Activated CD4-positive, alpha-beta memory T cell treated with anti-CD3 and anti-CD28 coated beads for 36 hours (primary cell): Measurements from ENCODE around the gene DEPDC1. TPM values are rescaled to one million over a fixed set of nuclear protein-coding genes. Genes with fewer than 3 reads are reported as not detected.
"Not testable (repeated sequence)": the region's sequence is repeated elsewhere in the genome, so short reads cannot be mapped to it uniquely, and the experiment has no call there.

Source experiments
- CTCF ChIA-PET: fragments of 350-600 bp; sonication (Branson Sonifier 250); formaldehyde crosslinking; loops from one replicate; lab custom pipeline; 2021; ENCODE audit warnings: antibody characterized with exemption, inconsistent platforms; lab: Charles Lee
- POLR2A ChIA-PET: fragments of 350-600 bp; sonication (Branson Sonifier 250); formaldehyde crosslinking; loops from one replicate; lab custom pipeline; 2021; ENCODE audit warnings: antibody characterized with exemption; lab: Charles Lee
- DNase-seq: peaks from one replicate; pipeline ENCODE4 v3.0.0-alpha.2; 2020
- H3K27ac Mint-ChIP-seq: one replicate; pipeline ENCODE4 v1.8.0; 2021; ENCODE audit warnings: mixed read lengths
- H3K27me3 Mint-ChIP-seq: one replicate; pipeline ENCODE4 v1.8.0; 2021; ENCODE audit warnings: mixed read lengths
- H3K36me3 Mint-ChIP-seq: one replicate; pipeline ENCODE4 v1.8.0; 2021; ENCODE audit warnings: mixed read lengths
- H3K4me1 Mint-ChIP-seq: one replicate; pipeline ENCODE4 v1.8.0; 2021; ENCODE audit warnings: low read depth, mixed read lengths
- H3K4me3 Mint-ChIP-seq: one replicate; pipeline ENCODE4 v1.8.0; 2021; ENCODE audit warnings: mild to moderate bottlenecking, mixed read lengths
- H3K9me3 Mint-ChIP-seq: one replicate; pipeline ENCODE4 v1.8.0; 2021; ENCODE audit warnings: mixed read lengths
- intact Hi-C: fragments of 100-400 bp; cut with micrococcal nuclease; formaldehyde crosslinking; loops from one replicate; pipeline ENCODE4 v1.15.1; 2023
- total RNA-seq, 2 experiments: library from RNA; stranded (reverse); gene quantifications; one replicate each; pipeline ENCODE4 v1.2.3, GENCODE V29; 2021

DEPDC1 gene
- total RNA-seq, 2 experiments from 2014 or later: 24.1 to 26.2 TPM

DNA sequence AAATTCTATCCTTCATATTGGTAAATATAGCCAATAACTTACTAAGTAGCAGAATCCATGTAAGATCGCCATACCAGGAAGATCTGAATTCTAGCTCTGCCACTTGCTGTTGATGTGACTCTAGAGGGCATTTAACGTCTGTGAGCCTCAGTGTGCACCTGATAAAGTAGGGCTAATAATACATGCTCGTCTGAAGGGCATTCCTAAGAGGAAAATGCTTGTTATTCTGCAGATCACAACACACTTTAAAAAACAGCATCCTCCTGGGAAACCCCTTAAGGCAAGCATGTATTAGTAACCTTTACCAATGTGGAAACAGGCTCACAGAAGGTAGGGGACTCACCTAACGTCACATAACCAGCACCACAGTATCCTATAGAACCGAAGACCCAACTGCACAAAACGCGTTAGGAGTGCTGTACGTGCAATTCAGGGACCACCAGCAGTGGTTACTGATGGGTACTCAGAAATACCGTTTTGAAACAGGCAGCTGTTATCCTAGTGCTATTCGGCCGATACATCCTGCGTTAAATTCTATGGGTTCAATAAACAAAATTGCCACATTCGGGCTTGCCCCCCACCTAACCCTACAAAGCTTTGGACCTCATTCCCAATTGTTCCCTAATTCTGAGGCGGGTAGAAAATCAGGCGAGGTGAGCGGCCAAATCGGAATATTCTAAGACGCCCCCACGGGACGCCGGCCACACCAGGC, 758 bp downstream of the DEPDC1 start:
- no peaks in the 10 kb centered on the region for H3K9me3 Mint-ChIP-seq
- intact Hi-C loops: loop anchor here (10.0 kb wide), 1 partner anchor 1859 kb away; the partner anchor contains the start of gene ANKRD13C
- POLR2A ChIA-PET: interaction anchor here (0.8 kb wide), 1 partner anchor 10 kb away, joined by 3 read pairs; no protein-coding TSS in a partner anchor
- peak overlapping the region; percentile 86 for H3K4me3 Mint-ChIP-seq
- no peak for DNase-seq
- no peak overlapping the region for H3K27ac Mint-ChIP-seq
- H3K27me3 Mint-ChIP-seq: peaks cover 8% of the 10 kb centered on the region
- CTCF ChIA-PET: no interaction called here
- peaks cover 15% of the 10 kb centered on the region for H3K4me1 Mint-ChIP-seq
- no peaks in the 10 kb centered on the region for H3K36me3 Mint-ChIP-seq

DNA sequence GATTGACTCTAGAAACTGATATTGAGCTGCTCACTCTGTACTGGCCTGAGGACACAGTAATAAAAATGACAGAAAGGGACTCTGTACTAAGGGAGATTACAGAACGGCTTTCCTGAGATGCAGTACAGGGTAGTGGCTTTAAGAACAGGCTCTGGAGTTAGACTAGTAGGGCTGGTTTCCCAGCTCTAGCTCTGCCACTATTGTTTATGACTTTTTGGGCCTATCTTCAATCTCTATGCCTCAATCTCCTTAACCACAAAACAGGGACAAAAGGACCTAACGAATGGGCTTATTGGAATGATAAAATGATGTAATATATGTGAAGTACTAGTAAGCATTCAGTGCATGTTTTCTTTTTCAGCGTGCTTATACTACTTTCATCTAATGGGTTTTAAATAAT, 1.4 kb downstream of the DEPDC1 start:
- Mint-ChIP-seq H3K36me3 (no peaks in the 10 kb centered on the region), H3K27me3 (peaks cover 8% of the 10 kb centered on the region), H3K27ac (no peak overlapping the region), H3K4me3 (peak overlapping the region; percentile 86), H3K9me3 (no peaks in the 10 kb centered on the region), H3K4me1 (peaks cover 13% of the 10 kb centered on the region)
- no peak for DNase-seq
- ChIA-PET CTCF (no interaction called here), POLR2A (no interaction called here)
- intact Hi-C loops: loop anchor here (10.0 kb wide), 1 partner anchor 1859 kb away; the partner anchor contains the start of gene ANKRD13C

DNA sequence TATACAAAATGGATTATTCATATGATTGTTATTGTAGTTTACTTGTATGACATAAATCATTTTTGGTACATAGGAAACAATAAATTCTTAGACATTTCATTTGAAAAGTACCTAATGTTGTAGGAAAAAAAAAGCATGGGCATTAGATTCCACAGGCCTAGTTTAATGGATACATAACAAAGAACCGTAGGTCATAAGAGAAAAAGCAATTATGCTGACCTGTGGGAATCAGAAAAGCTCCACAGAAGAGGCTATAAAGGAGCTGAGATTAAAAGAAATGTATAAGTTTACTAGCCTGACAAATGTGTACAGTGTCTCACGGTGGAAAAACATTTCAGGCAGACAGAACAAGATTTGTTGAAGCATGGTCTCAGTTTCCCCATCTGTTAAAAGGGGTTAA, 3.7 kb downstream of the DEPDC1 start:
- CTCF ChIA-PET: no interaction called here
- intact Hi-C loops: loop anchor here (10.0 kb wide), 1 partner anchor 1862 kb away; the partner anchor contains the start of gene ANKRD13C
- no peak overlapping the region for H3K27ac Mint-ChIP-seq

DNA sequence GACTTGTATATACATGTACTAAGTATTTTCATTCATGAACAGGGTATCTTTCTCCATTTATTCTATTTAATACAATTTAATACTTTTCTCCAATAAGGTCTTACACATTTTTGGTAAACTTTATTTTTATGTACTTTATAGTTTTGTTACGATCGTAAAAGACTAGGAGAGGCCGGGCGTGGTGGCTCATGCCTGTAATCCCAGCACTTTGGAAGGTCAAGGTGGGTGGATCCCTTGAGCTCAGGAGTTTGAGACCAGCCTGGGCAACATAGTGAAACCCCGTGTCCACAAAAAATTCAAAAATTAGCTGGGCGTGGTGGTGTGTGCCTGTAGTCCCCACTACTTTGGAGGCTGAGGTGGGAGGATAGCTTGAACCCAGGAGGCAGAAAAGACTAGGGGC, 4.6 kb downstream of the DEPDC1 start:
- H3K27ac Mint-ChIP-seq, POLR2A ChIA-PET: not testable (repeated sequence)

More for the DNA sequence above, 3.7 kb downstream of the DEPDC1 start:
- H3K36me3 Mint-ChIP-seq: peaks cover 4% of the 10 kb centered on the region
- no peak overlapping the region for H3K4me3 Mint-ChIP-seq
- DNase-seq: no peak
- POLR2A ChIA-PET: no interaction called here
- H3K27me3 Mint-ChIP-seq: peaks cover 8% of the 10 kb centered on the region
- H3K4me1 Mint-ChIP-seq: peaks cover 12% of the 10 kb centered on the region
- H3K9me3 Mint-ChIP-seq: peaks cover 2% of the 10 kb centered on the region

DNA sequence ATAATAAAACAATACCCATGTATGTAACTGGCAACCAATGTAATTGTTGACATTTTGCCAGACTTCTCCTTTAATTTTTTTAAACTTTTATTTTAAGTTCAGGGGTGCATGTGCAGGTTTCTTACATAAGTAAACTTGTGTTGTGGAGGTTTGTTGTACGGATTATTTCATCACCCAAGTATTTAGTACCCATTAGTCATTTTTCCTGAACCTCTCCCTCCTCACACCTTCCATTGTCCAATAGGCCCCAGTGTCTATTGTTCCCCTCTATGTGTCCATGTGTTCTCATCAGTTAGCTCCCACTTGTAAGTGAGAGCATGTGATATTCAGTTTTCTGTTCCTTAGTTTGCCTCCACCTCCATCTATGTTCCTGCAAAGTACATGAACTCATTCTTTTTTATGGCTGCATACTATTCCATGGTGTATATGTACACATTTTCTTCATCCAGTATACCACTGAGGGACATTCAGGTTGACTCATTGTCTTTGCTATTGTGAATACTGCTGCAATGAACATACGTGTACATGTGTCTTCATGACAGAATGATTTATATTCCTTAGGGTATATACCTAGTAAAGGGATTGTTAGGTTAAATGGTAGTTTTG, 6.7 kb downstream of the DEPDC1 start:
- ChIA-PET POLR2A (no interaction called here), CTCF (no interaction called here)
- no peak overlapping the region for H3K4me3 Mint-ChIP-seq
- H3K27me3 Mint-ChIP-seq: no peaks in the 10 kb centered on the region
- H3K36me3 Mint-ChIP-seq: peaks cover 4% of the 10 kb centered on the region
- peaks cover 2% of the 10 kb centered on the region for H3K9me3 Mint-ChIP-seq
- intact Hi-C loops: loop anchor here (10.0 kb wide), 1 partner anchor 1865 kb away; the partner anchor contains the start of gene ANKRD13C
- no peak for DNase-seq
- H3K27ac Mint-ChIP-seq: no peak overlapping the region
- no peaks in the 10 kb centered on the region for H3K4me1 Mint-ChIP-seq

More for the DNA sequence above, 4.6 kb downstream of the DEPDC1 start:
- H3K27me3 Mint-ChIP-seq, H3K9me3 Mint-ChIP-seq, H3K4me1 Mint-ChIP-seq, CTCF ChIA-PET, DNase-seq, H3K36me3 Mint-ChIP-seq, H3K4me3 Mint-ChIP-seq: not testable (repeated sequence)
- intact Hi-C loops: loop anchor here (10.0 kb wide), 1 partner anchor 1863 kb away; the partner anchor contains the start of gene ANKRD13C

DNA sequence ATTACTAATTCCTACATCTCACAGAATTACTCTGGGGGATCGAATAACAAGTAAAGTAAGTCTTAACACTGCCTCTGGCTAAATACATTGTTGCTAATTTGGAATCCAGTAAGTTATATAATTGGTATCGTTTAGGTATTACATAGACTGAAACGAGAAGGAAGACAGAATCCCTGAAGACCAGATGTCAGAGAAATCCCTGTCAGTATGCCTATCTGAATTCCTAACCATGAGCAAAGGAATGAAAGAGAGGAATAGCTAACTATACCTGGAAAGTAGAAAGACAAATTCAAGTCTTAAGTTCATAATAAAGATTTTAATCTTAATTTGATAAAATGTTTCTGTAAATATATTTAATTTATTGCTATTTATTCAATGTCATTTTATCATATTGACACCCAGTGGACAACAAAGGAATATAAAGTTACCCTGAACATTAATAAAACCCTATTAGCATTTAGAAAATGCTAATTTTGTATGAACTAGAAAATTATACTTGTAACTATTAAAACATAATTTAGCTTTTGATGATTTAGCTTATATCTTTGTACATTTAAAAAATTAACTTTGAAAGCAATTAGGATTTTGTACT, 11.4 kb downstream of the DEPDC1 start:
- H3K4me1 Mint-ChIP-seq: no peaks in the 10 kb centered on the region
- peaks cover 4% of the 10 kb centered on the region for H3K36me3 Mint-ChIP-seq
- H3K27ac Mint-ChIP-seq: no peak overlapping the region
- DNase-seq: no peak
- intact Hi-C loops: no loop called here
- peaks cover 2% of the 10 kb centered on the region for H3K9me3 Mint-ChIP-seq
- no peak overlapping the region for H3K4me3 Mint-ChIP-seq
- POLR2A ChIA-PET: no interaction called here
- CTCF ChIA-PET: no interaction called here
- no peaks in the 10 kb centered on the region for H3K27me3 Mint-ChIP-seq

DNA sequence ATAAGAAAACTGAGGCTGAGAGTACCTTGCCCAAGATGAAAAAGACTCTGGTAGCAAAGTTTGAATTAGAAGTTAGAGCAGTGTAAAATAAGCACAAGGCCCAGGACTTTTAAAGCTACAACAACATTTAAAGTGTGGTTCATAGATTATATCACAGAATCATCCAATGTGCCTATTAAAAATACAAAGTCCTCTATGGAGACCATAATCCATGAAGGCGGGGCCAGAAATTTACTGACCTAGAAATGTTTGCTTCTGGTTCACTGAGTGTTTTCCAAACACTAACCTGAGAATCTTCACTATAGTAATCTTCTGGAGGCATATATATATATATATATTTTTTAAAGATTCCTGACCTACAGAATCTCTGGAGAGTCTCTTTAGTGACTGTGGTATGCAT, 12.3 kb downstream of the DEPDC1 start:
- POLR2A ChIA-PET: no interaction called here
- Mint-ChIP-seq H3K36me3 (peaks cover 4% of the 10 kb centered on the region), H3K4me1 (no peaks in the 10 kb centered on the region), H3K9me3 (no peaks in the 10 kb centered on the region), H3K27ac (no peak overlapping the region), H3K4me3 (no peak overlapping the region), H3K27me3 (no peaks in the 10 kb centered on the region)
- DNase-seq: no peak
- CTCF ChIA-PET: no interaction called here
- intact Hi-C loops: no loop called here

DNA sequence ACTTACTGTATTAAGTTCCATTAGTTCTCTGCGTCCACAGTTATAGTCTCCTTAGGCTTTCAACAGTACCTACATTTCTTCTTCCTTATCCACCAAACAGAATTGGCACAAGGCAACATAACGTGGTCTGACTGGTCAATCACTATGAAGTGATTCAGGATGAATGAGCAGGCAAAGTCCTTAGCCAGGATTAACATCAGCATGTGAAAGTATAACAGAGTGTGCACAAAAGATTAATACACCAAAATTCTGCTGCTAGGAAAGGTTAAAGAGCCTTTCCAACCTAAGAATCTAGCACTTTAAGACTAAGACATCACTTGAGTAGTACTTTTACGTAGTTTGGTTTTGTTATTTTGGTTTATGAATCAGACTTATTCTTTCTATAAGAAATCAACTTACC, 15.8 kb downstream of the DEPDC1 start:
- POLR2A ChIA-PET: no interaction called here
- no peaks in the 10 kb centered on the region for H3K9me3 Mint-ChIP-seq
- CTCF ChIA-PET: no interaction called here
- H3K36me3 Mint-ChIP-seq: peaks cover 7% of the 10 kb centered on the region
- H3K4me3 Mint-ChIP-seq: no peak overlapping the region
- H3K27me3 Mint-ChIP-seq: no peaks in the 10 kb centered on the region
- intact Hi-C loops: no loop called here
- H3K27ac Mint-ChIP-seq: no peak overlapping the region
- H3K4me1 Mint-ChIP-seq: no peaks in the 10 kb centered on the region
- DNase-seq: no peak

DNA sequence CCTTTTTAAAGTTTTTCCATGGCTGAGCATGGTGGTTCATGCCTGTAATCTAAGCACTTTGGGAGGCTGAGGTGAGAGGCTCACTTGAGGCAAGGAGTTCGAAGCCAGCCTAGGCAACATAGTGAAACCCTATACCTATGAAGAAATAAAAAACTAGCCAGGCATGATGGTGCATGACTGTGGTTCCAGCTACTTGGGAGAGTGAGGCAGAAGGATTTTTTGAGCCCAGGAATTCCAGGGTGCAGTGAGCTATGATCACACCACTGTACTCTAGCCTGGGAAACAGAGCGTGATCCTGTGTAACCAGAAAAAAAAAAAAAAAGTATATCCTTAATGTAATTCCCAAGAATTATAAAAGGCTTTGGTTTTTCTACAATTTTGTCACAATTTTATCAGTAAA, 17.4 kb downstream of the DEPDC1 start:
- H3K36me3 Mint-ChIP-seq: peaks cover 7% of the 10 kb centered on the region
- ChIA-PET CTCF (no interaction called here), POLR2A (no interaction called here)
- no peaks in the 10 kb centered on the region for H3K27me3 Mint-ChIP-seq
- no peaks in the 10 kb centered on the region for H3K4me1 Mint-ChIP-seq
- H3K9me3 Mint-ChIP-seq: no peaks in the 10 kb centered on the region
- H3K27ac Mint-ChIP-seq: no peak overlapping the region
- no peak for DNase-seq
- intact Hi-C loops: no loop called here
- no peak overlapping the region for H3K4me3 Mint-ChIP-seq

DNA sequence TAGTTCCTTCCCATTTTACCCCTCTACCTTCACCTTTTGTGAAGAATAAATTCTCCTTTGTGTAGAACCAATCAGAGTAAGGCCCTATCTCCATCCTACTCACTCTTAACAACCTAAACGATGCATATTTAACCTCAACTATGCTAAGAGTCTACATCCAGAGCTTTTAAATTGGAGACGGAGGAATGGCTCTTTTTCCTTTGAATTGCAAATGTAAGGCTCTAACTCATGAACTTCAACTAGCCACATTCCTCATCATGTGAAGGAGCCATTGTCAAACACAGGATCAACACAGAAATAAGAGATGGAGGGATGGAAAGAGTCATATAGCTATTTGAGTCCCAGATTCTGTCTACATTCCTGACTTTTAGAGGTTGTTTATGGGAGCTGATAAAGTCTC, 18.2 kb downstream of the DEPDC1 start:
- ChIA-PET POLR2A (no interaction called here), CTCF (no interaction called here)
- Mint-ChIP-seq H3K9me3 (no peaks in the 10 kb centered on the region), H3K4me1 (no peaks in the 10 kb centered on the region), H3K27ac (no peak overlapping the region), H3K27me3 (no peaks in the 10 kb centered on the region), H3K36me3 (peaks cover 7% of the 10 kb centered on the region), H3K4me3 (no peak overlapping the region)
- DNase-seq: no peak
- intact Hi-C loops: no loop called here

DNA sequence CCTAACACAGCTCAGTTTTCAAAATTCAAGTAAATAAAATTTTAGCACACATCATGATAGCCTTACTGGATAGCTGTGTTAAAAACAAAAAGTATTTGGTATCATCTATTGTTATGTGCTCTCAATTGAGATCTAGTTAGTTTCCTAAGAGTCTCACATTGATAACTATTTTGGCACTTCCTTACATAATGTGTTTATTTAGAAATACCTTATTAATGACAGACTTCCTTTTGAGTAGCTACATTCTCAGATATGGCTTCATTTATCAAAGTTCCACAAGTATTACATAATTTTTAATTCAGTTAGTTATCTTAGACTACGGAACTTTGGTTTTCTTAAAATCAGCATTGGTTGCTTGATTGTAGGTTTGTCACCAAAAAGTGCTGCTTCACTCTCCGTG, 20.3 kb downstream of the DEPDC1 start:
- intact Hi-C loops, H3K4me1 Mint-ChIP-seq, POLR2A ChIA-PET, H3K27me3 Mint-ChIP-seq, DNase-seq, H3K36me3 Mint-ChIP-seq, H3K4me3 Mint-ChIP-seq, H3K9me3 Mint-ChIP-seq, H3K27ac Mint-ChIP-seq: not testable (repeated sequence)
- CTCF ChIA-PET: interaction anchor here (0.6 kb wide), 2 partner anchors 19 to 468 kb away, joined by 3 to 4 read pairs; no protein-coding TSS in a partner anchor

DNA sequence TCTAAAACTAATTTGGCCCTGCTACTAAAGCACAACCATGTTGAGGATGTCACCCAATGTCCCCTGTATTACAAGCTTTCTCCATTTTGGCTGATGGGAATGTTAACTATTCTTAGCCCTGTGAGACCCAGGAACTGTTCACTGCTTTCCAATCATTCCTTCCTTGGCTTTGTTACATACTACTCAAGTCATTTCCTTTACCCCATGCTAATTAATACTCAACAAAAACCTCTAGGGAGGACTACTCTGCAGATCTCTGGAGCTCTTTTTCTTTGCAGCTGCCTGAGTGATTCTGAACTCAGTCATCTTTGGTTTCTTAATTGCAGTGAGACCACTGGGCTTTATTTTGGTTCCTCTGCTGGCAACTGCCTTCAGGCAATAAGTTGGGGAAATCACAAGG, 23.8 kb downstream of the DEPDC1 start:
- ChIA-PET CTCF (no interaction called here), POLR2A (no interaction called here)
- no peak overlapping the region for H3K4me3 Mint-ChIP-seq
- H3K27me3 Mint-ChIP-seq: no peaks in the 10 kb centered on the region
- H3K4me1 Mint-ChIP-seq: no peaks in the 10 kb centered on the region
- DNase-seq: no peak
- H3K27ac Mint-ChIP-seq: no peak overlapping the region
- no peaks in the 10 kb centered on the region for H3K36me3 Mint-ChIP-seq
- intact Hi-C loops: no loop called here
- H3K9me3 Mint-ChIP-seq: peaks cover 5% of the 10 kb centered on the region
